H1 (cell line): ENCODE data around the gene GFOD1.

Experiments used
- BACH1 ChIP-seq: IDR thresholded peaks from 2 replicates; pipeline ENCODE4 v1.6.1; 2012; ENCODE audit warnings: low read length, improper control_type of control experiment
- CEBPB ChIP-seq: IDR thresholded peaks from 2 replicates; pipeline ENCODE4 v1.6.1; 2012; ENCODE audit warnings: low read depth, low read length
- CHD2 ChIP-seq: IDR thresholded peaks from 2 replicates; pipeline ENCODE4 v1.6.1; 2012; ENCODE audit warnings: low read length, improper control_type of control experiment
- EGR1 ChIP-seq: IDR thresholded peaks from 2 replicates; pipeline ENCODE4 v1.6.1; 2011; ENCODE audit warnings: low read depth, low read length, borderline replicate concordance
- EZH2 ChIP-seq: fragments of 200-600 bp; sonication (generic); IDR thresholded peaks from 2 replicates; pipeline ENCODE4 v1.7.1; 2012; ENCODE audit warnings: low read depth, mild to moderate bottlenecking, moderate library complexity, low read length, inconsistent platforms; ENCODE audit not compliant: severe bottlenecking
- GABPA ChIP-seq: IDR thresholded peaks from 2 replicates; pipeline ENCODE4 v1.6.1; 2011; ENCODE audit warnings: mild to moderate bottlenecking, low read length, moderate library complexity, borderline replicate concordance; ENCODE audit not compliant: insufficient read depth
- HDAC2 ChIP-seq, 2 experiments: fragments of 300-600 bp in 1 of 2; sonication (generic) in 1 of 2; IDR thresholded peaks; 2 replicates each; pipeline ENCODE4 v1.6.1; 2011 to 2012; ENCODE audit warnings: low read depth in 2 of 2, low read length in 2 of 2, mild to moderate bottlenecking in 2 of 2, moderate library complexity in 2 of 2, borderline replicate concordance in 1 of 2, inconsistent platforms in 1 of 2
- JUN ChIP-seq: IDR thresholded peaks from 2 replicates; pipeline ENCODE4 v1.6.1; 2011; ENCODE audit warnings: low read depth, mild to moderate bottlenecking, improper control_type of control experiment, low read length
- POLR2A ChIP-seq, 2 experiments: IDR thresholded peaks; 1 replicate in 1 of 2; 2 replicates in 1 of 2; pipeline ENCODE4 v1.6.1; 2011; ENCODE audit warnings: low read depth in 2 of 2, low read length in 2 of 2, mild to moderate bottlenecking in 2 of 2; ENCODE audit errors: control extremely low read depth in 1 of 2
- POLR2AphosphoS5 ChIP-seq: IDR thresholded peaks from 2 replicates; pipeline ENCODE4 v1.6.1; 2011; ENCODE audit warnings: low read depth, low read length
- RFX5 ChIP-seq: IDR thresholded peaks from 2 replicates; pipeline ENCODE4 v1.6.1; 2011; ENCODE audit warnings: low read depth, low read length, improper control_type of control experiment, borderline replicate concordance
- TF ChIP-seq, protein P1 (sequence below), 3 experiments: IDR thresholded peaks; 1 replicate in 2 of 3; 2 replicates in 1 of 3; pipeline versions ENCODE4 v1.5.1 to v1.6.1; 2011; ENCODE audit warnings: low read length in 3 of 3, mild to moderate bottlenecking in 3 of 3, inconsistent platforms in 2 of 3, low read depth in 1 of 3, moderate library complexity in 1 of 3; ENCODE audit not compliant: insufficient read depth in 1 of 3; ENCODE audit errors: control extremely low read depth in 1 of 3

DNA sequence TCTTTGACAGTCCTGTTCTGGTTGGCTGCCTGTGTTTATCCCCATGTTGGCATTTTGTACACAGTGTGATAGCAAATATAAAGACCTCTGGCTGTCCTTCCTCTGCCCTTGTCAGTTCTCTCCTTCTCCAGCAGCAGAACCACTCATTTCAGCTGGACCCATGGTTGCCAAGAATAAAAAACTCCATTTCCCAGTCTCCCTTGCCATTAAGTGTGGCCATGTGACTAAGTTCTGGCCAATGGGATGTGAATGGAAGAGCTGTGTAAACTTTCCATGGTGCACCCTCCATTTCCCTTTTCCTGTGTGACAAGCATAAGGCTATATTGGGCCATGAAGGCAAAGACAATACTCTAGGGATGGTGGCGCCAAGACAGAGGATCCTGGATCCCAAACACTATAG is 80.6 kb downstream of the GFOD1 start:
- TF ChIP-seq, protein P1, sequence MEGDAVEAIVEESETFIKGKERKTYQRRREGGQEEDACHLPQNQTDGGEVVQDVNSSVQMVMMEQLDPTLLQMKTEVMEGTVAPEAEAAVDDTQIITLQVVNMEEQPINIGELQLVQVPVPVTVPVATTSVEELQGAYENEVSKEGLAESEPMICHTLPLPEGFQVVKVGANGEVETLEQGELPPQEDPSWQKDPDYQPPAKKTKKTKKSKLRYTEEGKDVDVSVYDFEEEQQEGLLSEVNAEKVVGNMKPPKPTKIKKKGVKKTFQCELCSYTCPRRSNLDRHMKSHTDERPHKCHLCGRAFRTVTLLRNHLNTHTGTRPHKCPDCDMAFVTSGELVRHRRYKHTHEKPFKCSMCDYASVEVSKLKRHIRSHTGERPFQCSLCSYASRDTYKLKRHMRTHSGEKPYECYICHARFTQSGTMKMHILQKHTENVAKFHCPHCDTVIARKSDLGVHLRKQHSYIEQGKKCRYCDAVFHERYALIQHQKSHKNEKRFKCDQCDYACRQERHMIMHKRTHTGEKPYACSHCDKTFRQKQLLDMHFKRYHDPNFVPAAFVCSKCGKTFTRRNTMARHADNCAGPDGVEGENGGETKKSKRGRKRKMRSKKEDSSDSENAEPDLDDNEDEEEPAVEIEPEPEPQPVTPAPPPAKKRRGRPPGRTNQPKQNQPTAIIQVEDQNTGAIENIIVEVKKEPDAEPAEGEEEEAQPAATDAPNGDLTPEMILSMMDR (IDR thresholded peaks at IDR 0.05; ENCODE audit: control extremely low read depth in 1 of 3, insufficient read depth in 1 of 3, low read depth in 1 of 3, low read length in 3 of 3), result no peak
- no peak for TF ChIP-seq RFX5
- TF ChIP-seq BACH1, result no peak
- TF ChIP-seq HDAC2 (IDR thresholded peaks at IDR 0.05; ENCODE audit: borderline replicate concordance in 1 of 2, low read depth in 2 of 2, low read length in 2 of 2), result no peak
- no peak for TF ChIP-seq POLR2A (IDR thresholded peaks at IDR 0.05; ENCODE audit: control extremely low read depth in 1 of 2, low read depth in 2 of 2, low read length in 2 of 2)
- no peak for TF ChIP-seq GABPA
- TF ChIP-seq EZH2, result no peak
- no peak for TF ChIP-seq EGR1
- no peak for TF ChIP-seq POLR2AphosphoS5
- TF ChIP-seq CHD2, result no peak
- no peak for TF ChIP-seq CEBPB
- TF ChIP-seq JUN, result no peak
